HEK293 (cell line): ENCODE measurements around the gene IGSF3.
"Not testable (repeated sequence)": the region's sequence is repeated elsewhere in the genome, so short reads cannot be mapped to it uniquely, and the experiment has no call there.

Source experiments
- CTCF ChIA-PET: fragments of 350-600 bp; formaldehyde crosslinking; extraction: SDS; loops from one replicate; lab custom pipeline; 2021; ENCODE audit warnings: antibody characterized with exemption; lab: Yijun Ruan, JAX
- POLR2A ChIA-PET: fragments of 300-600 bp; formaldehyde crosslinking; extraction: SDS; loops from one replicate; lab custom pipeline; 2020; ENCODE audit warnings: antibody characterized with exemption, inconsistent platforms; lab: Yijun Ruan, JAX
- H3K27ac ChIP-seq: fragments of 200-500 bp; sonication (Bioruptor generic); 2 replicates; pipeline ENCODE4 v1.5.1; 2014; ENCODE audit warnings: low read depth, low read length, control low read depth, inconsistent platforms; ENCODE audit errors: extremely low read depth
- H3K36me3 ChIP-seq, 2 experiments: fragments of 200-500 bp in 1 of 2; sonication (Bioruptor generic) in 1 of 2; 1 replicate in 1 of 2; 2 replicates in 1 of 2; pipeline ENCODE4 v1.5.1; 2014 to 2017; ENCODE audit warnings: inconsistent platforms in 2 of 2, low read length in 2 of 2; ENCODE audit not compliant: control insufficient read depth in 2 of 2, insufficient read depth in 1 of 2
- H3K4me1 ChIP-seq: fragments of 200-500 bp; sonication (Bioruptor generic); 2 replicates; pipeline ENCODE4 v1.5.1; 2014; ENCODE audit warnings: mild to moderate bottlenecking, low read length, inconsistent platforms; ENCODE audit not compliant: control insufficient read depth, insufficient read depth
- H3K4me3 ChIP-seq: 2 replicates; pipeline ENCODE4 v1.5.1; 2011; ENCODE audit warnings: low read depth, mild to moderate bottlenecking, control low read depth, low read length, moderate library complexity
- H3K9me3 ChIP-seq: fragments of 200-500 bp; sonication (Bioruptor generic); 2 replicates; pipeline ENCODE4 v1.5.1; 2014; ENCODE audit warnings: low read depth, low read length, inconsistent platforms; ENCODE audit not compliant: control insufficient read depth, insufficient read depth
- ATF2 ChIP-seq: fragments of 450-650 bp; formaldehyde crosslinking; IDR thresholded peaks from 2 replicates; pipeline ENCODE4 v1.5.1; 2016; ENCODE audit warnings: missing biosample characterization, missing genetic modification characterization, low read depth
- FEZF1 ChIP-seq: fragments of 450-650 bp; formaldehyde crosslinking; IDR thresholded peaks from 2 replicates; pipeline ENCODE4 v1.5.1; 2016; ENCODE audit warnings: missing biosample characterization, missing genetic modification characterization
- GLIS1 ChIP-seq: fragments of 450-650 bp; formaldehyde crosslinking; IDR thresholded peaks from 2 replicates; pipeline ENCODE4 v1.5.1; 2016; ENCODE audit warnings: missing biosample characterization, missing genetic modification characterization
- PRDM1 ChIP-seq: fragments of 450-650 bp; formaldehyde crosslinking; IDR thresholded peaks from 2 replicates; pipeline ENCODE4; 2016; ENCODE audit warnings: missing biosample characterization, missing genetic modification characterization
- SP7 ChIP-seq: fragments of 450-650 bp; formaldehyde crosslinking; IDR thresholded peaks from 2 replicates; pipeline ENCODE4 v1.5.1; 2016; ENCODE audit warnings: missing biosample characterization, missing genetic modification characterization
- ZBTB17 ChIP-seq: fragments of 450-650 bp; formaldehyde crosslinking; IDR thresholded peaks from 2 replicates; pipeline ENCODE4 v1.5.1; 2016; ENCODE audit warnings: missing biosample characterization, missing genetic modification characterization
- ZBTB21 ChIP-seq: fragments of 450-650 bp; formaldehyde crosslinking; IDR thresholded peaks from 2 replicates; pipeline ENCODE4 v1.5.1; 2017; ENCODE audit warnings: missing biosample characterization, missing genetic modification characterization
- ZBTB48 ChIP-seq: fragments of 450-650 bp; formaldehyde crosslinking; IDR thresholded peaks from 2 replicates; pipeline ENCODE4 v1.5.1; 2016; ENCODE audit warnings: missing biosample characterization, missing genetic modification characterization
- ZEB2 ChIP-seq: fragments of 450-650 bp; formaldehyde crosslinking; IDR thresholded peaks from 2 replicates; pipeline ENCODE4 v1.5.1; 2016; ENCODE audit warnings: missing biosample characterization, missing genetic modification characterization
- ZIC2 ChIP-seq: fragments of 450-650 bp; formaldehyde crosslinking; IDR thresholded peaks from 2 replicates; pipeline ENCODE4 v1.5.1; 2016; ENCODE audit warnings: missing biosample characterization, missing genetic modification characterization
- ZNF335 ChIP-seq: fragments of 450-650 bp; formaldehyde crosslinking; conservative IDR thresholded peaks from 2 replicates; pipeline ENCODE4 v1.5.1; 2016; ENCODE audit warnings: missing biosample characterization, missing genetic modification characterization
- ZNF366 ChIP-seq: fragments of 450-650 bp; formaldehyde crosslinking; conservative IDR thresholded peaks from 2 replicates; pipeline ENCODE4 v1.5.1; 2016; ENCODE audit warnings: missing biosample characterization, missing genetic modification characterization
- ZNF600 ChIP-seq: fragments of 450-650 bp; formaldehyde crosslinking; IDR thresholded peaks from 2 replicates; pipeline ENCODE4 v1.5.1; 2016; ENCODE audit warnings: missing biosample characterization, missing genetic modification characterization
- ZNF629 ChIP-seq: fragments of 450-650 bp; formaldehyde crosslinking; IDR thresholded peaks from 2 replicates; pipeline ENCODE4 v1.5.1; 2017; ENCODE audit warnings: missing biosample characterization, missing genetic modification characterization
- ZNF76 ChIP-seq: fragments of 450-650 bp; formaldehyde crosslinking; IDR thresholded peaks from 2 replicates; pipeline ENCODE4; 2016; ENCODE audit warnings: low read depth, missing biosample characterization, missing genetic modification characterization, borderline replicate concordance
- TF ChIP-seq, protein P1 (sequence below): fragments of 450-650 bp; formaldehyde crosslinking; IDR thresholded peaks from 2 replicates; pipeline ENCODE4 v1.5.1; 2016; ENCODE audit warnings: missing biosample characterization, missing genetic modification characterization

Gene IGSF3

GRCh38 chr1:116654351-116654750 is 13.2 kb downstream of the IGSF3 start (continued):
- TF ChIP-seq, protein P1, sequence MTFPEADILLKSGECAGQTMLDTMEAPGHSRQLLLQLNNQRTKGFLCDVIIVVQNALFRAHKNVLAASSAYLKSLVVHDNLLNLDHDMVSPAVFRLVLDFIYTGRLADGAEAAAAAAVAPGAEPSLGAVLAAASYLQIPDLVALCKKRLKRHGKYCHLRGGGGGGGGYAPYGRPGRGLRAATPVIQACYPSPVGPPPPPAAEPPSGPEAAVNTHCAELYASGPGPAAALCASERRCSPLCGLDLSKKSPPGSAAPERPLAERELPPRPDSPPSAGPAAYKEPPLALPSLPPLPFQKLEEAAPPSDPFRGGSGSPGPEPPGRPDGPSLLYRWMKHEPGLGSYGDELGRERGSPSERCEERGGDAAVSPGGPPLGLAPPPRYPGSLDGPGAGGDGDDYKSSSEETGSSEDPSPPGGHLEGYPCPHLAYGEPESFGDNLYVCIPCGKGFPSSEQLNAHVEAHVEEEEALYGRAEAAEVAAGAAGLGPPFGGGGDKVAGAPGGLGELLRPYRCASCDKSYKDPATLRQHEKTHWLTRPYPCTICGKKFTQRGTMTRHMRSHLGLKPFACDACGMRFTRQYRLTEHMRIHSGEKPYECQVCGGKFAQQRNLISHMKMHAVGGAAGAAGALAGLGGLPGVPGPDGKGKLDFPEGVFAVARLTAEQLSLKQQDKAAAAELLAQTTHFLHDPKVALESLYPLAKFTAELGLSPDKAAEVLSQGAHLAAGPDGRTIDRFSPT (tag by site-specific recombination) = no peak
- TF ChIP-seq, all 188 proteins: peak for 0

DNA sequence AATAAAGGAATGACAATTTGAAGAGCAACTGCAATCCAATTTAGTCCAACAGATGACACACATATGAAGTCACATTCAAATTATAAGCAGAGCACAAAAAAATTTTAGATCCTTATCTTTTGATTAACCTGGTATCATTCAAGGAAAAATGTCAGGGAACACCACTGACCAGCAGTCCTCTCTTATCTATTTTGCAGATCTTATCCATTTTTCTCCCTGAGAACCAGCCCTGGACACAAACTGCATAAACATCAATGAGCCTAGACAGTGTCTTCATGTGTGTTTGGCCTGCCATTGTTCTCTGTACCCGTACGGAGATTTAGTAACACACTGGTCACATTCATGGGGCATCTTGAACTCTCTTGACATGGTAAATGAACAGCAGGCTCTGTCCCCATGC is 14.9 kb downstream of the IGSF3 start:
- H3K27ac ChIP-seq, H3K9me3 ChIP-seq, H3K4me3 ChIP-seq, CTCF ChIA-PET, H3K36me3 ChIP-seq, POLR2A ChIA-PET, H3K4me1 ChIP-seq: not testable (repeated sequence)

DNA sequence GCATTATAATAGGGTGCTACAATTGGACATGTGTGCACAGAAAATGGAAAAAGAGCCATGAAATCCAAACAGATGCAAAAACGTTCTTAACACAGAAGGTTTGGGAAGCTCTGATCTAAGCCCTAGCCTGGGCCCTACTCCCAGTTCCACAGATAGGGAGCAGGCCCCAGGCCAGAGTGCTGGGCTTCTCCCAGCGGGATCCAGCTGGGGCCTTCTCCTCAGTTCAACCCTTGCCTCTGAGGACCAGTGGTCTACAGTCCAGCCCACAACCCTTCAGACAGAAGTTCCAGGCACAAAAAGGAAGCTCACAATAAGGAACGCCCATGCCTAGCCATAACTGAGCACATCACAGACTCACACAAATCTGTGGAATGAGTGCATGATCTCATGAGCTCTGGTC is 16.8 kb downstream of the IGSF3 start:
- CTCF ChIA-PET, H3K36me3 ChIP-seq, H3K27ac ChIP-seq, H3K4me3 ChIP-seq, H3K4me1 ChIP-seq, H3K9me3 ChIP-seq, POLR2A ChIA-PET: not testable (repeated sequence)

DNA sequence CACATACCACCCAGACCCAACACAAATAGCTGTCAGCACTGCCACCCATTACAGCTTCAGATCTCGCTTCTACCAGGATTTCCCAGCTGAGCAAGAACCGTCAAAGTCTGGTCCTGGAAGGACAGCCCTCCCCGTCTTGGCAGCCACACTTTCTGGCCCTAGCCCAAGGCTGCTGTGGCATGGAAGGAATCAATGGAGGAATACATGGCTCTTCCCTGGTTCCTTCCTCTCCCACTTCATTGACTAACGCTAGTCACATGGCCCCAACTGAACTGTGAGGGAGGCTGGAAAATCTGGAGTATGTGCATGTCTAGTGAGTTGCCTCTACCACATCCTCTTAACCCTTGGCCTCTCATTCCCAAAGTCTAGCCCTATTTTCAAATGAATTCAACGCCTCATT is 18.5 kb downstream of the IGSF3 start:
- H3K36me3 ChIP-seq, POLR2A ChIA-PET, H3K27ac ChIP-seq, H3K9me3 ChIP-seq, H3K4me3 ChIP-seq, CTCF ChIA-PET, H3K4me1 ChIP-seq: not testable (repeated sequence)

GRCh38 chr1:116648325-116648724 is 19.2 kb downstream of the IGSF3 start:
- H3K4me3 ChIP-seq, POLR2A ChIA-PET, CTCF ChIA-PET, H3K27ac ChIP-seq, H3K9me3 ChIP-seq, H3K36me3 ChIP-seq, H3K4me1 ChIP-seq: not testable (repeated sequence)

- H3K36me3 ChIP-seq, H3K4me3 ChIP-seq, POLR2A ChIA-PET, H3K9me3 ChIP-seq, H3K4me1 ChIP-seq, H3K27ac ChIP-seq, CTCF ChIA-PET: not testable (repeated sequence)
Measured at GRCh38 chr1:116647186-116647585, 20.3 kb downstream of the IGSF3 start.

DNA sequence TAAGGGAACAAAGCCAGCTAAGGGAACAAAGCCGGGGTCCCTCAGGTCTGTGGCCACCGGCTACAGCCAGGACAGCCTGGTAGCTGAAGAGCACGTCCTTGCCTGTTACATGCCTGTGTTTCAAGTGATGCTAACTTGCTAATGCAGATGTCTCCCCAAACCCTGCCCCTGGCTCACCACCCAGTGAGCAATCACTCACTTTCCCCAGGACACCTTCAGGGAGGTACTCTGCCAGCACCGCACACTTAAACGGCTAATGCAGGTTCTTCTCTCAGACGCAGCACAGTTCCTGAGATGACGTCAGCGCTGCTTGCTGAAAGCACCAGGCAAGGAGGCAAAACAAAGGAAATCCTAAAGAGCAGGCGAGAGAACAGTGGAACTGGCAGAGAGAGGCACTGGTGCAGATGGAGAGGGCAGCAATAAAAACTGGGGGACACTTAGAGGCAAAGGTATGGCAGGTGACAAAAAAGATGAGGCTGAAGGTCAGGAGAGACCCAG is 20.8 kb downstream of the IGSF3 start:
- H3K36me3 ChIP-seq, H3K4me1 ChIP-seq, H3K9me3 ChIP-seq, H3K27ac ChIP-seq, CTCF ChIA-PET, POLR2A ChIA-PET: not testable (repeated sequence)
- H3K4me3 ChIP-seq = peak overlapping the region; percentile 18
- TF ChIP-seq ZBTB17 (tag by site-specific recombination) (0 out of 2 replicates have a peak, but pooled peaks have one; percentile 38), ZNF600 (tag by site-specific recombination) (peak; percentile 90), ZBTB48 (peak; percentile 67; the same call in 1 of the 2 replicates), ZNF629 (tag by site-specific recombination) (peak; percentile 79), PRDM1 (tag by site-specific recombination) (0 out of 2 replicates have a peak, but pooled peaks have one; percentile 31), FEZF1 (tag by site-specific recombination) (0 out of 2 replicates have a peak, but pooled peaks have one; percentile 8), ZNF76 (tag by site-specific recombination) (0 out of 2 replicates have a peak, but pooled peaks have one; percentile 19), SP7 (tag by site-specific recombination) (0 out of 2 replicates have a peak, but pooled peaks have one; percentile 12), ZBTB21 (tag by site-specific recombination) (peak; percentile 78), ZIC2 (tag by site-specific recombination) (peak; percentile 19; the same call in 1 of the 2 replicates), ZNF366 (tag by site-specific recombination) (0 out of 2 replicates have a peak, but pooled peaks have one; percentile 22), ZNF335 (tag by site-specific recombination) (peak; percentile 72), GLIS1 (tag by site-specific recombination) (peak; percentile 89), ATF2 (tag by site-specific recombination) (peak; percentile 97), ZEB2 (0 out of 2 replicates have a peak, but pooled peaks have one; percentile 32)
